Keratinocyte (primary cell): Measurements from ENCODE around the gene LEAP2. TPM values are rescaled to one million over a fixed set of nuclear protein-coding genes. Genes with fewer than 3 reads are reported as not detected.

Experiments used
- DNase-seq: peaks from one replicate; pipeline ENCODE4 v3.0.0-alpha.2; 2011; ENCODE audit warnings: low read depth, missing footprints, low spot score
- FAIRE-seq: peaks from 2 replicates; lab custom pipeline; 2011; peaks lifted over from hg19 to GRCh38; lab: Jason Lieb, UNC
- H2AFZ ChIP-seq: 2 replicates; pipeline ENCODE4 v1.6.0; 2012; ENCODE audit warnings: low read length, control low read depth, inconsistent platforms; ENCODE audit not compliant: control insufficient read depth
- H3K27ac ChIP-seq: 2 replicates; pipeline ENCODE4 v1.5.1; 2011; ENCODE audit warnings: low read length; ENCODE audit not compliant: control insufficient read depth, insufficient read depth
- H3K27me3 ChIP-seq: 3 replicates; pipeline ENCODE4 v1.6.0; 2011; ENCODE audit warnings: low read length; ENCODE audit not compliant: control insufficient read depth, insufficient read depth; ENCODE audit errors: extremely low read depth
- H3K36me3 ChIP-seq, 2 experiments: 2 replicates in 1 of 2; 3 replicates in 1 of 2; pipeline ENCODE4 v1.5.1; 2011; ENCODE audit warnings: low read length in 2 of 2, mild to moderate bottlenecking in 1 of 2; ENCODE audit not compliant: control insufficient read depth in 2 of 2, insufficient read depth in 2 of 2; ENCODE audit errors: extremely low read depth in 1 of 2
- H3K4me1 ChIP-seq: 3 replicates; pipeline ENCODE4 v1.5.1; 2011; ENCODE audit warnings: low read length; ENCODE audit not compliant: control insufficient read depth, insufficient read depth; ENCODE audit errors: extremely low read depth
- H3K4me2 ChIP-seq: 3 replicates; pipeline ENCODE4 v1.6.0; 2011; ENCODE audit warnings: low read depth, low read length; ENCODE audit not compliant: control insufficient read depth, insufficient read depth; ENCODE audit errors: extremely low read depth
- H3K4me3 ChIP-seq, 3 experiments: fragments of 200-600 bp in 1 of 3; sonication (generic) in 1 of 3; 2 replicates in 2 of 3; 3 replicates in 1 of 3; pipeline ENCODE4 v1.5.1; 2011 to 2016; ENCODE audit warnings: low read length in 3 of 3, mild to moderate bottlenecking in 3 of 3, control low read depth in 2 of 3, inconsistent platforms in 1 of 3, low read depth in 1 of 3, mixed read lengths in 1 of 3, mixed run types in 1 of 3, moderate library complexity in 1 of 3; ENCODE audit not compliant: control insufficient read depth in 2 of 3, insufficient read depth in 2 of 3; ENCODE audit errors: extremely low read depth in 1 of 3
- H3K79me2 ChIP-seq: 2 replicates; pipeline ENCODE4 v1.6.0; 2012; ENCODE audit warnings: low read length; ENCODE audit not compliant: control insufficient read depth, insufficient read depth
- H3K9ac ChIP-seq: 3 replicates; pipeline ENCODE4 v1.6.0; 2011; ENCODE audit warnings: low read length; ENCODE audit not compliant: control insufficient read depth, insufficient read depth; ENCODE audit errors: extremely low read depth
- H3K9me1 ChIP-seq: 3 replicates; pipeline ENCODE4 v1.6.0; 2011; ENCODE audit warnings: low read length; ENCODE audit not compliant: control insufficient read depth, insufficient read depth; ENCODE audit errors: extremely low read depth
- H3K9me3 ChIP-seq: 2 replicates; pipeline ENCODE4 v1.5.1; 2012; ENCODE audit warnings: low read depth, low read length; ENCODE audit not compliant: control insufficient read depth
- H4K20me1 ChIP-seq: 3 replicates; pipeline ENCODE4 v1.6.0; 2011; ENCODE audit warnings: low read length; ENCODE audit not compliant: control insufficient read depth, insufficient read depth; ENCODE audit errors: extremely low read depth
- CTCF ChIP-seq, 3 experiments: IDR thresholded peaks in 1 of 3; conservative IDR thresholded peaks in 1 of 3; optimal IDR thresholded peaks in 1 of 3; 2 replicates in 2 of 3; 3 replicates in 1 of 3; pipeline versions ENCODE3 to v1.5.1; 2011; ENCODE audit warnings: low read length in 3 of 3, mild to moderate bottlenecking in 3 of 3, moderate library complexity in 2 of 3, control low read depth in 1 of 3, inconsistent platforms in 1 of 3; ENCODE audit not compliant: insufficient read depth in 2 of 3; ENCODE audit errors: extremely low read depth in 1 of 3
- EZH2 ChIP-seq: IDR thresholded peaks from one replicate; pipeline ENCODE4 v1.6.1; 2012; ENCODE audit warnings: inconsistent platforms, mild to moderate bottlenecking, low read length, moderate library complexity
- dilution Hi-C: fragments of 300-500 bp; cut with MboI; formaldehyde crosslinking; loops from one replicate; pipeline ENCODE4 v1.7.0; 2020; ENCODE audit warnings: low sequenced_read_pairs; ENCODE audit not compliant: extremely low pct_ligation_motif_present
- polyA plus RNA-seq, 5 experiments: library from polyadenylated mRNA; depleted of rRNA in 3 of 5; stranded (reverse) in 3 of 5; stranded (forward) in 1 of 5; unstranded in 1 of 5; fragments of >200 nt; gene quantifications; 1 replicate in 1 of 5; 2 replicates in 3 of 5; 3 replicates in 1 of 5; pipeline versions ENCODE4 v1.2.1 to v1.2.3, GENCODE V29; 2011 to 2012; ENCODE audit warnings: missing spikeins in 2 of 5, low read depth in 1 of 5, low replicate concordance in 1 of 5

Gene LEAP2
- polyA plus RNA-seq, 1 donor (not counting 4 experiments of a cell fraction or from before 2014, with no cell fraction given), result 1.2 TPM

DNA sequence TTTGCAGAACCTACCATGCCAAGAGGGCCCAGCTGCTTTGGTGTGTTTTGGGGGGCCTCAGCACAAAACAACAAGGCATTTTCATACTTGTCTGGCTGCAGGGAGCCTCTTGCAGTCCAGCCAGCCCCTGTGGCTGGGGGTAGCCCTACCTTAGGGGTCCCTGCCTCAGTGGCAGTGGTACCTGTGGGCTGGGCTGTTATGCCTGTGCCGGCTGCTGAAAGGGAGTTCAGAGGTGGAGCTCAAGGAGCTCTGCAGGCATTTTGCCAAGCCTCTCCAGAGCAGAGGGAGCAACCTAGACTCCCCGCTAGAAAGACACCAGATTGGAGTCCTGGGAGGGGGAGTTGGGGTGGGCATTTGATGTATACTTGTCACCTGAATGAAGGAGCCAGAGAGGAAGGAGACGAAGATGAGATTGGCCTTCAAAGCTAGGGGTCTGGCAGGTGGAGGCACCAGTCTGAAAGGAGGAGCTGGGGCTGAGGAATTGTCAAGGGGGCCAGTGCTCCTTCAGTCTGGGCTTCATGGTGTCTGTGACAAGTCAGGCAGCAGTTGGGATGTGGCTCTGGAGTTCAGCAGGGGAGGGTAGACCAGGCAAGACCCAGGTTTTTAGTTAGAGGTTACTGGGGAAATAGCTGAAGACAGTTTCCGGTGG lies 44.5 kb upstream of the LEAP2 start:
- TF ChIP-seq EZH2, result no peak
- TF ChIP-seq CTCF (optimal IDR thresholded peaks at IDR 0.05 in 1 of 3, IDR thresholded peaks at IDR 0.05 in 1 of 3, conservative IDR thresholded peaks at IDR 0.05 in 1 of 3; ENCODE audit: extremely low read depth in 1 of 3, insufficient read depth in 2 of 3, low read length in 3 of 3), result no peak
- no peak overlapping the region for H3K27ac ChIP-seq
- H4K20me1 ChIP-seq, result no peaks in the 10 kb centered on the region
- DNase-seq (no peak), FAIRE-seq (no peak)
- H3K27me3 ChIP-seq, result peaks cover 24% of the 10 kb centered on the region
- H3K9ac ChIP-seq, result no peak overlapping the region
- H3K79me2 ChIP-seq, result no peaks in the 10 kb centered on the region
- H3K4me1 ChIP-seq, result no peaks in the 10 kb centered on the region
- no peak overlapping the region for H3K4me3 ChIP-seq
- no peaks in the 10 kb centered on the region for H3K9me3 ChIP-seq
- H3K4me2 ChIP-seq, result peak overlapping the region; percentile 52
- no peaks in the 10 kb centered on the region for H3K36me3 ChIP-seq
- dilution Hi-C loops, result no loop called here
- no peak overlapping the region for H2AFZ ChIP-seq
- H3K9me1 ChIP-seq, result no peaks in the 10 kb centered on the region

GRCh38 chr5:132829742-132830435 lies 43.6 kb upstream of the LEAP2 start:
- no peaks in the 10 kb centered on the region for H3K36me3 ChIP-seq
- H3K79me2 ChIP-seq, result no peaks in the 10 kb centered on the region
- H3K4me1 ChIP-seq, result no peaks in the 10 kb centered on the region
- no peak overlapping the region for H3K27ac ChIP-seq
- peak overlapping the region; percentile 52 for H3K4me2 ChIP-seq
- TF ChIP-seq CTCF (optimal IDR thresholded peaks at IDR 0.05 in 1 of 3, IDR thresholded peaks at IDR 0.05 in 1 of 3, conservative IDR thresholded peaks at IDR 0.05 in 1 of 3; ENCODE audit: extremely low read depth in 1 of 3, insufficient read depth in 2 of 3, low read length in 3 of 3) (peak in 2 of 3 experiments; percentile 71 to 96), EZH2 (peak; percentile 40)
- peaks cover 21% of the 10 kb centered on the region for H3K27me3 ChIP-seq
- peak overlapping the region; percentile 54 for H3K9ac ChIP-seq
- peak overlapping the region; percentile 39 to 67 (median 66) for H3K4me3 ChIP-seq
- H3K9me1 ChIP-seq, result no peaks in the 10 kb centered on the region
- H4K20me1 ChIP-seq, result no peaks in the 10 kb centered on the region
- H3K9me3 ChIP-seq, result no peaks in the 10 kb centered on the region
- FAIRE-seq, result no peak
- no peak for DNase-seq
- dilution Hi-C loops, result no loop called here
- H2AFZ ChIP-seq, result peak overlapping the region; percentile 82
